ENCODE data around the gene KRTAP5-4. TPM values are rescaled to one million over a fixed set of nuclear protein-coding genes. Genes with fewer than 3 reads are reported as not detected.
"Not testable (repeated sequence)": the region's sequence is repeated elsewhere in the genome, so short reads cannot be mapped to it uniquely, and the experiment has no call there.

KRTAP5-4 gene
- total RNA-seq, 1 donor from 2014 or later = not detected

- no peak overlapping the region for H3K27ac Mint-ChIP-seq
- ChIA-PET CTCF (interaction anchor here (1.4 to 4.2 kb wide), 2 partner anchors 18 to 374 kb away, joined by 3 to 48 read pairs; no protein-coding TSS in a partner anchor), POLR2A (no interaction called here)
- peaks cover 12% of the 10 kb centered on the region for H3K27me3 Mint-ChIP-seq
- H3K4me3 Mint-ChIP-seq = no peak overlapping the region
- H3K9me3 Mint-ChIP-seq = peaks cover 10% of the 10 kb centered on the region
- ATAC-seq (ENCODE audit: low read depth) (no peak), DNase-seq (no peak)
- intact Hi-C loops (cut with micrococcal nuclease) = loop anchor here (10.0 kb wide), 1 partner anchor 732 kb away; the partner anchor contains the start of genes POLR2L and TSPAN4
- peaks cover 12% of the 10 kb centered on the region for H3K4me1 Mint-ChIP-seq
- H3K36me3 Mint-ChIP-seq (ENCODE audit: low read depth) = no peaks in the 10 kb centered on the region
- TF ChIP-seq CTCF (IDR thresholded peaks at IDR 0.05) = no peak
Observed at GRCh38 chr11:1576825-1577224, 45.1 kb downstream of the KRTAP5-4 start.

GRCh38 chr11:1575756-1576155, 46.2 kb downstream of the KRTAP5-4 start:
- peaks cover 11% of the 10 kb centered on the region for H3K27me3 Mint-ChIP-seq
- POLR2A ChIA-PET; H3K4me3 Mint-ChIP-seq; H3K27ac Mint-ChIP-seq; H3K36me3 Mint-ChIP-seq (ENCODE audit: low read depth); DNase-seq; ATAC-seq (ENCODE audit: low read depth): not testable (repeated sequence)
- peaks cover 12% of the 10 kb centered on the region for H3K4me1 Mint-ChIP-seq
- peaks cover 10% of the 10 kb centered on the region for H3K9me3 Mint-ChIP-seq
- intact Hi-C loops (cut with micrococcal nuclease) = loop anchor here (2.0 to 10.0 kb wide), 2 partner anchors 187 to 731 kb away; partner anchors contain the start of genes BRSK2, POLR2L and TSPAN4
- CTCF ChIA-PET = interaction anchor here (3.3 to 4.2 kb wide), 2 partner anchors 30 to 373 kb away, joined by 35 to 48 read pairs; no protein-coding TSS in a partner anchor

- ChIA-PET CTCF (interaction anchor here (0.6 to 4.2 kb wide), 25 partner anchors 8 to 726 kb away, joined by 3 to 48 read pairs (median 4); partner anchors contain the start of genes CTSD and KRTAP5-1), POLR2A (interaction anchor here (0.6 to 3.2 kb wide), 8 partner anchors 16 to 811 kb away, joined by 3 to 13 read pairs (median 4); no protein-coding TSS in a partner anchor)
- Mint-ChIP-seq H3K36me3 (ENCODE audit: low read depth) (no peaks in the 10 kb centered on the region), H3K4me1 (peaks cover 12% of the 10 kb centered on the region), H3K4me3 (peak overlapping the region; percentile 15), H3K27ac (peak overlapping the region; percentile 7), H3K27me3 (peaks cover 12% of the 10 kb centered on the region), H3K9me3 (peaks cover 10% of the 10 kb centered on the region)
- no peak for DNase-seq
- ATAC-seq (ENCODE audit: low read depth) = no peak
- intact Hi-C loops (cut with micrococcal nuclease) = loop anchor here (1.0 to 10.0 kb wide), 12 partner anchors 29 to 730 kb away; partner anchors contain the start of genes BRSK2, CHID1, LSP1 and POLR2L
- no peak for TF ChIP-seq CTCF (IDR thresholded peaks at IDR 0.05)
Observed at GRCh38 chr11:1574933-1575242, 47.0 kb downstream of the KRTAP5-4 start.

- CTCF ChIA-PET = interaction anchor here (0.6 to 4.2 kb wide), 25 partner anchors 9 to 726 kb away, joined by 3 to 48 read pairs (median 4); partner anchors contain the start of genes CTSD and KRTAP5-1
- peaks cover 16% of the 10 kb centered on the region for H3K27me3 Mint-ChIP-seq
- peaks cover 12% of the 10 kb centered on the region for H3K4me1 Mint-ChIP-seq
- DNase-seq (peak; percentile 78), ATAC-seq (ENCODE audit: low read depth) (peak; percentile 79)
- H3K4me3 Mint-ChIP-seq = peak overlapping the region; percentile 71
- peaks cover 10% of the 10 kb centered on the region for H3K9me3 Mint-ChIP-seq
- peak; percentile 24 for TF ChIP-seq CTCF (IDR thresholded peaks at IDR 0.05)
- intact Hi-C loops (cut with micrococcal nuclease) = loop anchor here (1.0 to 10.0 kb wide), 12 partner anchors 28 to 730 kb away; partner anchors contain the start of genes BRSK2, CHID1, LSP1 and POLR2L
- peak overlapping the region; percentile 69 for H3K27ac Mint-ChIP-seq
- H3K36me3 Mint-ChIP-seq (ENCODE audit: low read depth) = no peaks in the 10 kb centered on the region
- POLR2A ChIA-PET = interaction anchor here (0.6 to 3.2 kb wide), 10 partner anchors 13 to 811 kb away, joined by 3 to 13 read pairs (median 4); partner anchors contain the start of gene TOLLIP
Observed at GRCh38 chr11:1574238-1574932, 47.6 kb downstream of the KRTAP5-4 start.

- no peak for DNase-seq
- CTCF ChIA-PET = interaction anchor here (1.0 to 4.2 kb wide), 5 partner anchors 8 to 371 kb away, joined by 3 to 48 read pairs (median 13); no protein-coding TSS in a partner anchor
- TF ChIP-seq CTCF (IDR thresholded peaks at IDR 0.05) = no peak
- POLR2A ChIA-PET = interaction anchor here (0.9 to 3.2 kb wide), 7 partner anchors 14 to 276 kb away, joined by 3 to 13 read pairs (median 4); partner anchors contain the start of gene TOLLIP
- peaks cover 20% of the 10 kb centered on the region for H3K27me3 Mint-ChIP-seq
- intact Hi-C loops (cut with micrococcal nuclease) = loop anchor here (1.0 to 10.0 kb wide), 13 partner anchors 28 to 729 kb away; partner anchors contain the start of genes BRSK2, CHID1, LSP1 and POLR2L
- H3K36me3 Mint-ChIP-seq (ENCODE audit: low read depth) = no peaks in the 10 kb centered on the region
- H3K9me3 Mint-ChIP-seq = peaks cover 7% of the 10 kb centered on the region
- peak overlapping the region; percentile 69 for H3K27ac Mint-ChIP-seq
- peak; percentile 6 for ATAC-seq (ENCODE audit: low read depth)
- H3K4me1 Mint-ChIP-seq = peaks cover 12% of the 10 kb centered on the region
- peak overlapping the region; percentile 71 for H3K4me3 Mint-ChIP-seq
Observed at GRCh38 chr11:1573903-1574237, 48.1 kb downstream of the KRTAP5-4 start.
